GM18520 (cell line): ENCODE data around the gene OTOL1.
A peak's percentile ranks its signal among the peaks of the same experiment; 100 is the strongest.

Experiments used
- ATAC-seq: cut with Tn5 transposase; IDR thresholded peaks from one replicate; pipeline ENCODE4 v1.9.1; 2021; ENCODE audit not compliant: unreplicated experiment

Gene OTOL1

DNA sequence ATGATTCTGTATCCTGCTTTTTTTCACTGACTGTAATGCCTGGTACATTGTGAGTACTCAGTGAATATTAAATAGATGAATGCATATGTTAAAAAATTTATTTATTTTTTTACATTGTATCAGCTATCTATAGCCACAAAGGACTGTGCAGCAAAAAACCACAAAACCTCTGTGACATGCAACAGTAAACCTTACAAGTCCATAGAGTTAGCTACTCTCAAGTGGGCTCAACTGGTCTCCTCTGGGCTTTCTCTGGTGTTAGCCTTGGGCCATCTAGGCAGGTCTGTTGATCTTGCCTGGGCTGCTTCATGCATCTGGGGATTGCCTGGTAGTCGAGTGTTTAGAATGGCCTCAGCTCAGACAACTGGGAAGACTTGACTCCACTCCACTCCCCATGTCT is 35.3 kb downstream of the OTOL1 start:
- no peak for ATAC-seq

DNA sequence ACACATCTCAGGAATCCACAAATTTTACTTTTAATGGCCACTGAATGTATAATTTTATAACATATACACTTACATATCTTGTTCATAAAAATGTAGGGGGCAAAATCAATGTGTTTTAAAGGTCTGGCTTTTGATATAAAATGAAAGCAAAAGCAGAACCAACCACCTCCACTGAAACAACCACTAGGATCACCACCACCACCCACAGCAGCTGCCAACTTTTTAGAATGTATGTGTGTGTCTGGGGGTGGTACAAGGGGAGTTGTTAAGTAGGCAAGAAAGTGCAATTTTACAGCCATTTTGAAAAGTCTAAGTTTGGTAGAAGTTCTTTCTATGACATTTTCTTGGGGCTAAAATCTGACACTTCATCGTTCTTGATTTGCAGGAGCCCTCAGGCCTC is 44.0 kb downstream of the OTOL1 start:
- peak; percentile 72 for ATAC-seq

DNA sequence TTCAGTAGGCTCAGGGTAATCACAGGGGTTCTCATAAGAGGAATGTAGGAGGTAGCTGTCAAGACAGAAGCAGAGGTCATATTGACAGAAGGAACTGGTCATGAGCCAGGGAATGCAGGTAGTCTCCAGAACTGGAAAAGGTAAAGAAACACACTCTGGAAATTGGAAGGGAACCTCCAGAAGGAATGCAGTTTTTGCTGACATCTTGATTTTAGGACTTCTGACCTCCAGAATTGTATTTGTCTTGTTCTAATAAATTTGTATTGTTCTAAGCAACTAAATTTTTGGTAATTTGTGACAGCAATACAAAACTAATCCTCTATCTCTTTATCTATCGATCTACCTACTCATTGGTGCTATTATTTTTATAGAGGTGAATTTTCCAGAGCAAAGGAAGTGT is 49.2 kb downstream of the OTOL1 start:
- ATAC-seq = no peak

DNA sequence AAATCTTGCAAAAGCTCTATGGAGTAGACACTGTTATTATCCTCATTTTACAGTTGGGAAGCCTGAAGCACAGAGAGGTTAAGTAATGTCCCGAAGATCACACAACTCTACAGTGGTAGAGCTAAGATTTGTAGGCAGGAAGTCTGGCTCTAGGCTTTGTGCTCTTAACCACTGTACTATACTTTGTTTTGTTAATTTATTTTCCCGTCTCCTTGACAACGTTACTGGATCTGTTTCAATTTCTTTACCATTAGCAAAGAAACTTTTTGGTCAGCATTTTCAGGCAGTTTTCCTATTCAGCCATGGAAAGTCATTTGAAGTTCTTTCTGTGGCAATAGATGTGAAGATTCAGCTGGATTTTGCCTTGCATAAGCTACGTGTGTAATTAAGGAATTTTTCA is 51.7 kb downstream of the OTOL1 start:
- no peak for ATAC-seq

DNA sequence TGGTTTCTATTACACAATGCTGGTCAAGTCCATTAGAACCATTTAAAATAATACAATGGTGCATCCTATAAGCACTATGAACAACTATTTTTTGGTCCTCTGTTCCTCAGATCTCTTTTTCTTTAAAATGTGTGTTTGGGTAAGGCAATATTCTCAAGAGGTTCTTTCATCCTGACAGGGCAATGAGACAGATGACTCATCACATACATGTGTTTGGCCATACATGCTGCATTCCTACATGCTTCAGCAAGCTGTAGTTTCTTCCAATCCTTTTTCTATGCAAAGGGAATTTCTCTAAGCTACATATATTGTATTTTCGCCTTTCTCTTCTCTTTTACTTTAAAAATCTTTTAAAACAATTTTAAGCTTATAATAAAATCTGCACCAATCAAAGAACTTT is 52.7 kb downstream of the OTOL1 start:
- no peak for ATAC-seq

DNA sequence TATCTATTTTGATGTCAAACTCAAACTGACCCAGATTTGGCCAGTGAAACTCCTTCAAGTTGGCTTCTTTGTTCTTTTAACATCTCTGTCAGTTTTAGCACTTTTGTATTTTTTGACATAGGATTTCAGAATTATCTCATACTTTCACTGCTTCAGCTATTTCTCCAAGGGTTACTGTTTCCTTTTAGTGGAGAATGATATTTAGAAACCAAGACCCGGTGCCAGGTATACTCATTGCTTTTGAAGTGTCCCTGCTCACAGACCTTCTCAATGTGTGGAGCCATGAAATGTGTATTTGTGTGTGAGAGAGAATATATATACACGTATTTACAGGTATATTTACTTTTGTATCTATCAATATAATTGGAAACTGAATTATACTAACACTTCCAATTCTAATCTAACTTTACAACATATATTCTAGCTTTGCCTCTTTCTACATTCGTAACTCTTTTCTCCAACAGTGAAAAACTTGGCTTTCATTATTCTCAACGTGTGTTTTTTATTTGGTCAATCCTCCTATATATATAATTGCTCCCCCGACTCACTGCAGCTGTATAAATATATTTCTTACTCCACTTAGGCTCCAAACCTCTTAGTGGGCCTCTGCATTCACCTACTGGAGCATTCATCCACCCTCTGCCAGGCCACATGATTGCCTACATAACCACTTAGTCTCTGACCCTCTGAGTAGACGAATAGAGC is 54.0 kb downstream of the OTOL1 start:
- ATAC-seq = no peak

DNA sequence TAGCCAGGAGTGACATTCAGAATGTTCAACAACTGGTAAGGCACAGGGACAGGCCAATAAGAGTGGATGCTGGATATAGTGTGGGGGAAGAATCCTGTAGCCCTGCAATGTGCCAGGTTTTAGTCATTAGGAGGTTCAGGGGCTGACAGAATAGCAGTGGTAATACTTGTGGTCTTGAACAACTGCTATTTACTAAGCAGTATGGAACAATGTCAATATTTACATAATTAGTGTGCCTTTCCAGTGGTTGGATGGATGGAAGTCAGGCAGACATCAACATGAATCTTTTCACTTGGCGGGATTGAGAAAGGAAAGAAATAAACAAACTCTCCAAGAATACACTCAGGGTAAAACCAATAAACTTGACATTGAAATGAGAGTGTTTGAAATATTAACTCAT is 55.1 kb downstream of the OTOL1 start:
- ATAC-seq = no peak

DNA sequence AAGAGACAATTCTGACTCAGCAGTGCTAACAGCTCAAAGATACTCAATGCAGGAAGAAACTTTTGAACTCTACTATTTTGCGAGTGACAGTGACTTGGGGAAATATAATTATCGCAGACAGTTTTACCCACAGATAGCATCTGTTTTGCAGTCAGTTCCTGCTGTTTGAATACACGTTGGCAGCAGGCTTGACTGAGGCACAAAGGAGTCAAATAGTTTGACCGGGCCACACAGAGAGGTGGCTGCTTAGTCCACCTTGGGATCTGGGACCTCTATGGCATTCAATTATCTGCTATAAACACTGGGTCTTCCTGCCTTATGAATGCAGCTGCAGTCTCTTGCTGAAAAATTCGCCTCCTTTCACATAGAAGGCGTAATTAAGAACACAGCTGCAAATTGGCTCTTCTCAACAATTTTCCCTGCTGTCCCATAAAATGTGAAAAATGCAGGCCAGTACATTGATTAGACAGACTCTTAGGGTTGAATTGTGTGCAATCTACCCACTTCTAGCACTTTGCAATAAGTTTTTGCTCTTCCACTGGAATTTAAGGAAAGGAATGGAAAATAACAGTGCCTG is 56.5 kb downstream of the OTOL1 start:
- no peak for ATAC-seq
